GM13977 (cell line): Measurements from ENCODE around the gene CPN2.

Source experiments
- DNase-seq: peaks from one replicate; pipeline ENCODE4 v3.0.0; 2012; ENCODE audit warnings: low spot score
- in situ Hi-C: fragments of 300-500 bp; cut with MboI; formaldehyde crosslinking; loops from one replicate; pipeline ENCODE4 v1.12.0; 2022; ENCODE audit warnings: low sequenced_read_pairs, low pct_unique_long_range_greater_than_20kb, mixed read lengths, inconsistent platforms; ENCODE audit not compliant: unreplicated experiment
- TF ChIP-seq, protein P1 (sequence below): IDR thresholded peaks from 2 replicates; pipeline ENCODE4 v1.5.1; 2012; ENCODE audit warnings: mild to moderate bottlenecking, control low read depth; ENCODE audit not compliant: insufficient read depth; ENCODE audit errors: extremely low read depth, missing control alignments

CPN2 gene

DNA sequence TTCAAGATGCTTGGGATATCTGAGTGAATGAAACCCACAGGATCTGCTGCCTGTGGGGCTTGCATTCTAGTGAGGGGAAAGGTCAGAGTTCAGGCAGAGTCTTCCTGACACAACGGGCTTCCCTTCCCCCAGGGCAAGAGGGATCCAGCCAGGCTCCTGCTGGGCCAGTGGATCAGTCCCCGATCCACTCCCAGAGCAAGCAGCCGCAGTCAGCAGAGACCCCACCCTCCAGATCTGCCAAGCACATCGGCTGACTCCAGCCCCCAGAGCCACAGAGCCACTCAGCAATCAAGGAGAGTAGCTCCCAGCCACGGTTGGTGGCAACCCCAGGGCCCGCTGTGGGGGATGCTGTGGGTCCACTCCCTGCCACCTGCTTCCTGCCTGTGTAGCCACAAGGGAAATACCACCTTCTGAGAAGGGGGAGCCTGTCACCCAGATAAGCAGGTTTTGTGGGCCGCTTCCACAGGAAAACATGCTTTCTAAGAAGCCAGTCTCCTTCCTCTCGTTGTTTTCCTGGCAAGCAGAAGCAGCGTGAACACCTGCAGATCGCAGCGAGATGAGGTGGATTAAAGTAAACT is 44.9 kb downstream of the CPN2 start:
- no peak for DNase-seq
- in situ Hi-C loops, result loop anchor here (25.0 kb wide), 1 partner anchor 644 kb away; no protein-coding TSS in a partner anchor
- TF ChIP-seq, protein P1, sequence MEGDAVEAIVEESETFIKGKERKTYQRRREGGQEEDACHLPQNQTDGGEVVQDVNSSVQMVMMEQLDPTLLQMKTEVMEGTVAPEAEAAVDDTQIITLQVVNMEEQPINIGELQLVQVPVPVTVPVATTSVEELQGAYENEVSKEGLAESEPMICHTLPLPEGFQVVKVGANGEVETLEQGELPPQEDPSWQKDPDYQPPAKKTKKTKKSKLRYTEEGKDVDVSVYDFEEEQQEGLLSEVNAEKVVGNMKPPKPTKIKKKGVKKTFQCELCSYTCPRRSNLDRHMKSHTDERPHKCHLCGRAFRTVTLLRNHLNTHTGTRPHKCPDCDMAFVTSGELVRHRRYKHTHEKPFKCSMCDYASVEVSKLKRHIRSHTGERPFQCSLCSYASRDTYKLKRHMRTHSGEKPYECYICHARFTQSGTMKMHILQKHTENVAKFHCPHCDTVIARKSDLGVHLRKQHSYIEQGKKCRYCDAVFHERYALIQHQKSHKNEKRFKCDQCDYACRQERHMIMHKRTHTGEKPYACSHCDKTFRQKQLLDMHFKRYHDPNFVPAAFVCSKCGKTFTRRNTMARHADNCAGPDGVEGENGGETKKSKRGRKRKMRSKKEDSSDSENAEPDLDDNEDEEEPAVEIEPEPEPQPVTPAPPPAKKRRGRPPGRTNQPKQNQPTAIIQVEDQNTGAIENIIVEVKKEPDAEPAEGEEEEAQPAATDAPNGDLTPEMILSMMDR, result no peak

DNA sequence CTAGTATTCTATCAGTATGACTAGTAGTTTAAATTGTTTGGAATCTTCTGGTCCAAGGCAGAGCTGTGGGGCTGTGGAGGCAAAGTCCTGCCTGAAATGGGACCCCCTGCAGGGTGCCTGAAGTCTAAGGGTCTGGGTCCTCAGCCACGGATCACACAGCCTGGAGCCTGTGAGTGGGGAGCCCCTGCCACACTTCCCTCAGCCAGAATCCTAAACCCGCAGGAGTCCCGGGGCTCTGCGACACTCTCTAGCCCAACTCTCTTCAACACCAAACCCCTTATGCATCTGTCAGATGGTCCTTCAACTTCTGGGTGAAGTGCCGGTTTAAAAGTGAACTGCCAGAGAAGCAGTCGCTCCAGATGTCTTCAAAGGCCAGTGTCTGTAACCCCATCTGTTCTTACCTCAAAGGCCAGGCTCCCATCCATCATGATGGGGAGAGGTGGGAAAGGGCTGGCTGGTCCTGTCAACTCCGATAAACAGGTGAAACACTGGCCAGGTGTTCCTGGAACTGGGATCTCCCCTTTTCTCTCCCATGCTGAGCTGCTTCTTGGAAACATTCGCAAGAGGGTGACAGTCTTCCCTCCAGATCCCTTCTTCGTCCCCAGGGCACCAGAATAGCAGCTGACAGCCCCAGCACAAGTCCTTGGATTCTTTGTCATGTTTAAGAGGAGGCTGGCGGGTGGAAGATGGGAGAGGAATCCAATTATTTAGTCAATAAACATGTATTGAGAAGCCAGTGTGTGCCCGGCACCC is 45.6 kb downstream of the CPN2 start:
- in situ Hi-C loops, result loop anchor here (25.0 kb wide), 1 partner anchor 643 kb away; no protein-coding TSS in a partner anchor
- TF ChIP-seq, protein P1, result no peak
- DNase-seq, result no peak

DNA sequence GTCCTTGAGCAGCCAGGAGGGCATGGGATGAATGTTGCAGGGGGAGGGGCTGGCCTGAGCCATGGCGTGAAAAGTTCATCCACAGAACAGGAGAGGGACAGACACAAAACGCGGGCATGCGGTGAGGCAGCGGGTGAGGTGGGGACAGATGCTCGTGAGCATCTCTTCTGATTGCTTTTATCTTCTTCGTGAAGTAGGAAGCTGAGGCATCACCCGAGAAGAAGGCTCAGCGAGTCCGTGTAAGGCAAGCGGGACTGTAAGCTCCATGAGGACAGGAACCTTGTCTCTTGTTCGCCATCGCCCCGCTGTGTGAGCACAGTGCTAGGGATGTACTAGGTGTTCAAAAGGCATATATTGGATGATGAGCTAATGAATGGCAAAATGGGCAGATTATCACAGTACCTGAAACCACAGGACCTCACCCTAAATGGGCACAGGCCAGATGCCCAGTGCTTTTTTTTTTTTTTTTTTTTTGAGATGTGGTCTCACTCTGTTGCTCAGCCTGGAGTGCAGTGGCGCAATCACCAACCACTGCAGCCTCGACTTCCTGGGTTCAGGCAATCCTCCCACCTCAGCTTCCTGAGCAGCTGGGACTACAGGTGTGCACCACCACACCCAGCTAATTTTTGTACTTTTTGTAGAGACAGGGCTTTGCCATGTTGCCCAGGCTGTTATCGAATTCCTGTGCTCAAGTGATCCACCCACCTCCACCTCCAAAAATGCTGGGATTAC is 46.8 kb downstream of the CPN2 start:
- TF ChIP-seq, protein P1, result no peak
- in situ Hi-C loops, result loop anchor here (25.0 kb wide), 1 partner anchor 642 kb away; no protein-coding TSS in a partner anchor
- DNase-seq, result no peak

DNA sequence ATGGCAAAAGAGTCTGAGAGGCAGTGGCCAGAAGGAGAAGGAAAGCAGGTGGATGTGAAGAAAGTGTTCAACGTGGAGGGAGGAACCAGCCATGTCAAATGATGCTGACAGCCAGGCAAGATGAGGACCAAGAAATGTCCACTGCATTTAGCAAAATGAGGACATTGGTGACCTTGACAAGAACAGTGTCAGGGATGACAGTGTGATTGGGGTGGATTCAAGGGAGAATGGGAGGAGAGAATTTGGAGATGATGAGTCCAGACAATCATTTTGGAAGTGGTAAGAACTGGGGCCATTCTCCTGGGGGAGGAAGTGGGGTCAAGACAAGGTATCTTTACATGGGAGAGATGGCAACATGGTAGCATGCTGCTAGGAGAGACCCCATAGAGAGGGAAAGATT is 47.4 kb downstream of the CPN2 start:
- TF ChIP-seq, protein P1, result no peak
- in situ Hi-C loops, result loop anchor here (25.0 kb wide), 1 partner anchor 641 kb away; no protein-coding TSS in a partner anchor

DNA sequence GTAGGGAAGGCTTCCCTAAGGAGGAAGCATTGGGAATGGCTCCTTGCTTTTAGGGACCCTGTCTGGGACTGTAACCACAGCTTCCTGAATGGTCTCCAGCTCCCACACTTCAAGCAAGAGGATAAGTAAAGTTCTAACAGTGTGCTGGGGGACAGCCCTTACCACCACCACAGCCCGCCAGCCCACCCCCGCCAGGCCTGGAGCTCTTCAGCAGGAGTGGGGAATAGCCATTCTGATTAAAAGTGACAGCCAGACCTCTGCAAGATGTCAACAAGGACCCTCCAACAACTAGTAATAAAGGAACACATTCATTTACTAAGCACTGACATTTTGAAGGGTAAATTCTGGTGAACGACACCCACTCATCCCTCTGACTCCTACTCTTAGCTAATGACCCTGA is 49.4 kb downstream of the CPN2 start:
- DNase-seq, result no peak
- in situ Hi-C loops, result loop anchor here (25.0 kb wide), 1 partner anchor 639 kb away; no protein-coding TSS in a partner anchor
- TF ChIP-seq, protein P1, result no peak

More for the DNA sequence above, 47.4 kb downstream of the CPN2 start:
- DNase-seq, result no peak

DNA sequence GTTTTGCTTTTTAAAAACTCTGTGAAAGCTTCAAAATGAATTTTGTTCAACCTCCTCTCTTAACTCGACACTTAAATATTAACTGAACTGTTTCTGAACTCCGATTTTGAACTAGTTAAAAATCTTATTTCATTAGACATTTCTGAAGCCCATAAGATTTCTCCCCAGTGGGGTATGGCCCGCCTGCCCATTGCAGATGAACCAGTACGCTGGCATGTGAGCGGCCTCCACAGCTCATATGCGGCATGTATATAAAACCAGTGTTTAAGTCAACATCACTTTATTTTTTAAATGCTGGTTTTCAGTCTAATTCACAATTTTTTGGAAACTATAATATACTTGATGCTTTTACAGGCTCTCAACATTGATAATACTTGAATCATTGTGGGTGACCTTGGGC is 50.2 kb downstream of the CPN2 start:
- in situ Hi-C loops, result loop anchor here (25.0 kb wide), 1 partner anchor 639 kb away; no protein-coding TSS in a partner anchor
- TF ChIP-seq, protein P1, result no peak
- no peak for DNase-seq
